ENCODE measurements around the gene CPE.

DNA sequence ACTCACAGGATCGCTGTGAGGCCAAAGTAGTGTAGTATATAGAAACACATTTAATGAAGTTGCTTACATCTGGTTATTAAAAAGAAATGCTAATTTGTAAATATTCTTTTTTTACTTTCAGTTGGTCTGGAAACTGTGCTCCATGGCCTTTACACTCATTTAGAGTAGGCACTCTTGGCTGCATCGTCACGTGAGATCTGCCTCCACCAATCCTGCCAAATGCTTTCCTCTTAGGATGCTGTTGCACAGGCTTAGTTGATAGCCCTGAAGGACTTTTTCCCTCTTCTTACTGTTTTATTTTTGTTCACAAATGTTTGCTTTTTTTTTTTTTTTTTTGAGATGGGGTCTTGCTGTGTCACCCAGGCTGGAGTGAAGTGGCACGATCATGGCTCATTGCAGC lies 6.3 kb downstream of the CPE start:
- TF ChIP-seq EZH2phosphoT487 (IDR thresholded peaks at IDR 0.05; ENCODE audit: insufficient read depth, low read depth), result no peak
- TF ChIP-seq EZH2 (IDR thresholded peaks at IDR 0.05; ENCODE audit: insufficient read depth, poor library complexity, severe bottlenecking), result no peak

Measured in GM23248 (cell line).